ENCODE results near the gene ADAM15. TPM values are rescaled to one million over a fixed set of nuclear protein-coding genes. Genes with fewer than 3 reads are reported as not detected.

ADAM15 gene
- total RNA-seq, 1 donor from 2014 or later = 13.3 TPM

DNA sequence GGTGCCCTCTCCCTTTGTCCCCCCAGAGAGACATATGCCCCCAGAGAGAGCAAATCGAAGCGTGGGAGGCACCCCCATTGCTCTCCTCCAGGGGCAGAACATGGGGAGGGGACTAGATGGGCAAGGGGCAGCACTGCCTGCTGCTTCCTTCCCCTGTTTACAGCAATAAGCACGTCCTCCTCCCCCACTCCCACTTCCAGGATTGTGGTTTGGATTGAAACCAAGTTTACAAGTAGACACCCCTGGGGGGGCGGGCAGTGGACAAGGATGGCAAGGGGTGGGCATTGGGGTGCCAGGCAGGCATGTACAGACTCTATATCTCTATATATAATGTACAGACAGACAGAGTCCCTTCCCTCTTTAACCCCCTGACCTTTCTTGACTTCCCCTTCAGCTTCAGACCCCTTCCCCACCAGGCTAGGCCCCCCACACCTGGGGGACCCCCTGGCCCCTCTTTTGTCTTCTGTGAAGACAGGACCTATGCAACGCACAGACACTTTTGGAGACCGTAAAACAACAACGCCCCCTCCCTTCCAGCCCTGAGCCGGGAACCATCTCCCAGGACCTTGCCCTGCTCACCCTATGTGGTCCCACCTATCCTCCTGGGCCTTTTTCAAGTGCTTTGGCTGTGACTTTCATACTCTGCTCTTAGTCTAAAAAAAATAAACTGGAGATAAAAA, 35.9 kb downstream of the ADAM15 start:
- no peak for DNase-seq

DNA sequence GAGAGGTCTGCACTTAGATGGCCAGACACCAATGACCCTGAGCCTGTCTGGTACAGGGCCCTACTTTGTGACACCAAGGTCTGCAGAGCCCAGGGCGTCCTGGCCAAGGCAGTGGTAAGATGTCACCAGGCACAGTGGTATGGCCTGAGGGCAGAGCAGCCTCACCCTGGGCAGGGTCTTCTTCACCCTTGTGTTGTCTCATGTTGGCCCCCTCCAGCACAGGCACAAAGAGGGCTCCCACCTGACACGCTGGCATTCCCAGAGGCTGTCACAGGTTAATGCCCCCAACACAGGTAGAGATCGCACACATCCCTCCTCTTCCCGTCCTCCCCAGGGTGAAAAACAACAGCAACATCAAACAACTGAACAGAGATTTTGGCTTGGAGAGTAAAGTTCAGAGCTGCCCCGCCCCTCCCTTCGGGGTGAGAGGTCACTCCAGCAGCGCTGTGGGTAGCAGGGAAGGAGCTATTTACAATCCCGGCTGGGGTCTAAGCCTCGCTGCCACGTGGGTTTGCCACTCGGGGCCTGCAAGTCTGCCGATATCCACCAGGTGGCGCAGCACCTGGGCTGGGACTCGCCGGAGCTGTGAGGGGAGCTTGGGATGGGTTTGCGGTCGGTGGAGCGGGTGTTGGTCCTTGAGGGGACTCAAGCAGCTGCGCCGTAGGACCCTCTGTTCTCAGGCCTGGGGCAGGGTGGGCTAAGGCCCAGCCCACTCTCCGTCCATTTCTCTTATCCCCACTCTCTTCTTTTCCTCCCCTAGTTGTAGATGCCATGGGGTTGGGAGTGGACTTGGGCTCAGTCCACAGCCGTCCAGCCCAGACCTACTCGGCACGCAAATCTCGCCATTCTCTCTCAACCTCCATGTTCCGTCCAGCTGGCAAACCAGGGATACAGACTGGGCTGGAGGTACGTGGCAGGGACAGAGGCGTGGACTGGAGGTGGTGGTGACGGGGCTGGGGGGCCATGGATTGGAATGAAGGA, 40.2 kb downstream of the ADAM15 start:
- peak; percentile 60 for DNase-seq

DNA sequence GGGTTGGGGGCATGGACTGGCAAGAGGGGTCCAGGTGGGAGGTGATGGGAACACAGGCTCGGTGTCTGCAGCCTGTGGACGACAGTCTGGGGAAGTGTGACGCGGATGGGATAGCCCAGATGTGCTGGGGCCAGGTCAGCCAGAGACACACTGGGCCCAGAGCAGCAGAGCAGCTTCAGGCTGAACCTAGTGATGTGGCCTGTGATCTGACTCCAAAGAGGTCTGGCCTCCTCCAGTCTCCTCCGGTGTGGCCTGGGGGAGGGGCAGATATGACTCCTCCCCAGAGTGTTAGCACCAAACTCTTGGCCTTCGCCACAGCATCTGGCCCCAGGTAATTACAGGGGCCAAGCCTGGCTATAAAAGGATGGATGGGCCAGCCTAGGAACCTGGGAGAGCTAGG, 41.0 kb downstream of the ADAM15 start:
- no peak for DNase-seq

DNA sequence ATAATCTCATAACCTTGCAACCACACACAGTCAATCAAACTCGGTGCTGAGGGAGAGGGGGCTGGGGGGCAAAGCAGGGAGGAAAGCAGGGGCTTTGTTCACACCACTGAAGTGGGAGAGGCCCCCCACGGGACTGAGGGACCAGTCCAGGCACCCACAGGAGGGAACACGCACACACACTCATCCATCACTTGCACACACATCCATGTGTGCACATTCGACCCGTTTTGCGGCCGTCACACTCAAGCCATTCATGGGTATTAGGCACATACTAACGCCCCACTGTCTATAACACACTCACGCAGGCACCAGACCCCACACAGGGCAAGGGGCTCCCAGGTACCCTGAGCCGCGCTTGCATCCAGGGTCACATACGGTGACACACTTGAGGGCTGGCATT, 41.5 kb downstream of the ADAM15 start:
- DNase-seq = no peak

DNA sequence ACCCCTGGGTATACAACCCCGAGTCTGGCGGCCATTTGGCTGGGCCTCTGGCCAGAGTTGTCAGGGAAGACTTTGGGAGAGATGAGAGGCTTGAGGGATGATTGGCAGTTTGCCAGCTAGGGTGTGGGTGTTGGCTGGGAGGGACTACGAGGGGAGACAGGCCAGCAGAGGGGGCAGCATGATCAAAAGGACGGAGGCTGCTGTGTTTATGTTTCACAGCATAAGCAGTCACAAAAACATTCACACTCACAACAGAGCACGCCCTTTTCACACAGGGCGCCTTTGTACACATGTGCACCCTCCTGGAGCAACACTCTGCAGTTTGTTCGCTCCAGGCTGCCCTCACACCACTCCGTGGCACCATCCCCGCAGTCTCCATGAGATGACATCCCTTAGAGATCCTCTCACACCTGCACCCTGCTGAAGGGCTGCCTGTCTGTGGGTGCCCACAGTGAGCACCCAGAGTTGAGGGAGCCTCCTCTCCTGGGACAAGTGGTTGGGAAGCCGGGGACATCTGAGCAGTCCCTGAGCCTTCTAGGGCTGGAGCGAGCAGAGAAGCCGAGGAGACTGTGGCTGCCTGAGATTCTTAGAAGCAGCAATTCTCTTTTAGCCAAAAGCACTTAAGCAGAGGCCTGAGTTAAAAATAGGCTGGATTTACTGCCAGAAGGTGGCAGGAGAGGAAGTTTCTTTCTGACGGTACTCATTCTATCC, 43.0 kb downstream of the ADAM15 start:
- peak; percentile 75 for DNase-seq

DNA sequence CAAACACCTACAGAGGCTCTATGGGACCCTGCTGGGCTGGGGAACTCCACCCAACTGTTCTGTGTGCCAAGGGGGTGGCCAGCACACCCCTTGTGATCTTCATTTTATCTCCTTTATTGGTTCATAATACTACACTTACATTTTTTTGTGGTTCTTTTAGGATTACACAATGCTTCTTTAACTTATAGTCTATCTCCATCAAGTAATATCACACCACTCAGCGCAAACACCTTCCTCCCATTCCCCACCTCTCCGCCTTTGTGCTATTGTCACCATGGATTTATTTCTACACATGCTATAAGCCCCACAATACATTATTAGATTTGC, 43.5 kb downstream of the ADAM15 start:
- DNase-seq = no peak

DNA sequence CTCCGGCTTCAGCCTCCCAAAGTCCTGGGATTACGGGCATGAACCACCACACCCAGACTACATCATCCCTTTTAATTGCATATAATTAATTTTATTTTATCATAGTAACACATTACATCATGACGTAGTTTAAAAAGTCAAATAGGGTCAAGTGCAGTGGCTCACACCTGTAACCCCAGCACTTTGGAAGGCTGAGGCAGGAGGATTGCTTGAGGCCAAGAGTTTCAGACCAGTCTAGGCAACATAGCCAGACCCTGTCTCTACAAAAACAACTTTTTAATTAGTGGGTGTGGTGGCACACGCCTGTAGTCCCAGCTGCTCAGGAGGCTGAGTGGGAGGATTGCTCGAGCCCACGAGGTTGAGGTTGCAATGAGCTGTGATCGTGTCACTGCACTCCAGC, 48.2 kb downstream of the ADAM15 start:
- no peak for DNase-seq

DNA sequence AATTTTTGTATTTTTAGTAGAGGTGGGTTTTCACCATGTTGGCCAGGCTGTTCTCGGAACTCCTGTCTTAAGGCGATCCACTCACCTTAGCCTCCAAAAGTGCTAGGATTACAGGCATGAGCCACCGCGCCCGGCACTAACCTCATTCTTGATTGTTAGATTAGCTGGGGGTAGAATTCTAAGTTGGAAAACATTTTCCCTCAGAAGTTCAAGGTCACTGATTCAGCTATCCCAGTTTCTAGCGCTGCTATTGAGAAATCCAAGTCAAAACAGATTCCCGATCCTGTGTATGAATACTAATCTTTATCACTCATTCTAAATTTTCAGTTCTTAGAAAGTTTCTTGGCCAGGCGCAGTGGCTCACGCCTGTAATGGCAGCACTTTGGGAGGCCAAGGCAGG, 52.2 kb downstream of the ADAM15 start:
- no peak for DNase-seq

DNA sequence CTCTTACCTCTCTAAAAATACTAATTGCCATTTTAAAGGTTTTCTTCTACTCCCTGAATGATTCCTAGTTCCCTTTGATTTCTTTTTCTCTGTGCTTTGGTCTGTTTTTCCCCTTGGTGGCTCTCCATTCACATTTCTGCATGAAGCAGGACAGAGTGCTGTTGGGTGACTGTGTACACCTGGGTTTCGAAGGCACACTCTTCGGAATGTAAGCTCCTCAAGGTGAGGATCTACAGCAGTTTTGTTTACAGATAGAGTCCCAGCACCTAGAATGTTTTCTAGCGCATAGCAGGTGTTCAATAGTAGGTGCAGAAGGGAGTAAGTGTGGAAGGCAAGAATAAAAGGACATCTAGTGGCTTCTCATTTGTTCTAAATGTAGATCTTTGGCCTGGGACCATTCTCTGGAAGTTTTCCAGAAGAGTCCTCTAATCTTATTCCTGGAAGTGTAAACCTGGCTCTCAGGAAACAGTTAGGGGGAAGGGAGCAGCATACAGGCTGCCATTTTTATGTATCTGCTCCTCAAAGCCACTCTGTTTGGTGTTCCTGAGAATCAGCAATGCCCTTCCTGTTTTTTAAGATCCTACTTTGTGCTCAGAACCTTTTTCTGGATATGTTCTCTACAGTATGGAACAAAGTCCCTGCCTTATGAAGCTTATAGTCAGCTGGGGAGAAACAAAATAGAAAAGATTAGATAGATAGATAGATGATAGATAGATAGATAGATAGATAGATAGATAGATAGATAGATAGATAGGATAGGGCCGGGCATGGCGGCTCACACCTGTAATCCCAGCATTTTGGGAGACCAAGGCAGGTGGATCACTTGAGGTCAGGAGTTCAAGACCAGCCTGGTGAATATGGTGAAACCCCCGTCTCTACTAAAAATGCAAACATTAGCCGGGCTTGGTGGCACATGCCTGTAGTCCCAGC, 53.8 kb downstream of the ADAM15 start:
- DNase-seq = no peak

DNA sequence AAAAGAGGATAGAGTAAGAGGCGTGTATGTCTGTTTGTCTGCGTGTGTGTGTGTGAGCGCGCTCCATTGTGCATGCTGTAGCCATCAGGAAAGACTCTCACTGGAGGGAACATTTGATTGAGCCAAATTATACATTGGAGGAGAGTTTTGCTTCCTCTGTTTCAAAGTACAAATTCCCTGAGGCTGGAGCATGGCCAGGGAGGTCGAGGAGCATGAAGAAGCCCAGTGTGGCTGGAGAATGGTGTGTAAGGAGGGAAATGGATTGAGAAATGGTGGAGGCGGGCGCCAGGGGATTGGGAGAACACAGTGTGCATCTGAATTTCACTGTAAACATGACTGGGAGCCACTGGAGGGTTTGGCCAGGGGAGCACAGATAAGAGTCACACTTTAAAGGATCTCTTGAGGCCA, 54.5 kb downstream of the ADAM15 start:
- DNase-seq = no peak

DNA sequence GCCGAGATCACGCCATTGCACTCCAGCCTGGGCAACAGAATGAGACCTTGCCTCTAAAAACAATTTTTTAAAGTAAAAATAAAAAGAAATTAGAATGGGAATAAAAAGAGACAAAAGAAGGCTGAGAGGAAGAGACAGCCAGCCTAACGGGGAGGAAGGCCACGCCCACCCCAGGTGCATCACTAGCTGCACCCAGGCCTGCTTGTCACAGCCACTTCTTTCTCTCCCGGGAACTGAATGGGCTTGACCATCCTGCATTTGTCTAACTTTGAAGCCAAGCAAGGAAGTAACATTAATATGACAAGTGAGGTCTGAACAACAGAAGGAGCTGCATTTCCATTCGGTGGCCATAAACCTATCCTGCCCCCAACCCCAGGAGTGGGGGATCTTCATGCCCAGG, 55.7 kb downstream of the ADAM15 start:
- DNase-seq = no peak

DNA sequence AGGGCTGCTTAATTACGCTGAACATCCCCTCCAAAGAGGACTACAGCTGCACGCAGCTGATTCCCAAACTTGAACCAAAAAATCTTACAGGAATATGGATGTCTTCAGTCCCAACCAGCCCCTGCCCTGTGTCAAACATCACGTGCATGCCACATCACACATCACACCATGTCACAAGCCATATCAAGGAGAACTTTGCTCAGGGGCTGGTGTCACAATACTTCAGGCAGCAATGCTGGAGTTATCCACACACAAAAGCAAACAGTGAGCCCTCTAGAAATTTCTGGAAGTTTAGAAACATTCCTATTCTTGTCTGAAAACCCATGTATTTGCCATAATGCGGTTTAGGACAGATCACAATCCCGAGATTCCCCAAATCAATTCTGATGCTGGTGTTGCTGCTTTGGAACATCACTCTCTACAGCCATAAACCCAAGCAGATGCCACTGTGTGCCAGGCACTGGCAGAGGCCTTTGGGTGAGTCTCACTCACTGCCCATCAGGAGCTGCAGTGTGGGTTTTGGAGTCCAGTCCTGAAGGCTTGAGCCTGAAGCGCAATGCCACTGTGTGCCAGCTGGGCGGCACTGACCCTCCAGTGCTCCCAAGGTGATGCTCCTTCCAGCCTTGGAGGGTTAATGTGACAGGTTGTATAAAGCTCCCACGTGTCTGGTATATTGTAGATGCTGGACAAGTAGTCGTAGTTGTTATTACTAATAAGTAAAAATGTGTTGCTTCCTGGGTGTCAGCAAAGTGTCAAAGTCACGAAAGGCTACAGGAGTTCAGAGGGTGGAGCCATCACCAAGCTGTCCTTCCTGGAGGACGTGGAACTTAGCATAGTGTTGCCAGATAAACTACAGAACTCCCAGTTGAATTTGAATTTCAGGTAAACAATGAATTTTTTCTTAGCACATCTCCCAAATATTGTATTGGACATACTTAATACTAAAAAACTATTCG, 56.5 kb downstream of the ADAM15 start:
- DNase-seq = no peak

DNA sequence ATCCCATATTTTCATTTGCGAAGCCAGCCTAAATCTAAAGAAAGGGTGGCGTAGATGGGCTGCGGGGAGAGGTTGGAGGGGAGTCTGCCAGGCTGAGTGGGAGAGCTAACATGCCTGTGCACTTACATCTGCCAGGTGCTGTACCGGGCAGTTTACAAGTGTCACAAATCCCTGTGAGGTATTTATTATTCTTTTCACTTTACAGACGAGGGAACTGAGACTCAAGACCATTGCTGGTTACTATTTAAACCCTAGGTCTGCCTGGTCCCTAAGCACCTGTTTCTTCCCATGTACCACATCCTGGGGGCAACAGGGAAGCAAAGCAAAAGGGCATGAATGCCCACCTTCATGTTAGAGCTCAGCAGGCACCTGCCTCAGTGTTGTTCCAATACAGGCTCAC, 57.2 kb downstream of the ADAM15 start:
- no peak for DNase-seq

DNA sequence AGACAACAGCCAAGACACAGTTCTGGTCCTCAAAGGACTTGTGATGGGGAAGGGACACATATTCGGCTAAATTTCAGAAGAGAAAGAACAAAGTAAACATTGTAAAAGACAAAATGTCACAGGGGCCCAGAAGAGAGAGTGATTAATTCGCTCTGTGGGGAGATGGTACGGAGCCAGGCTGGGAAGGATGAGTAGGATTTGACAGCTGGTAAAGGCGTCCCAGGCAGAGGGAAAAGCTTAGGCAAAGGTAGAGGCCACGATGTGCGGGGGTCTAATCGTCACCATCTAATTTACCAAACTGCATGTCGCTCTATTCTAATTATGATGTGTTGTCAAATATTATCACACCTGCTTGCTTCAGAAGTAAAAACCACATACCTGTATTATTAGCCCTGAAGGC, 59.3 kb downstream of the ADAM15 start:
- no peak for DNase-seq

DNA sequence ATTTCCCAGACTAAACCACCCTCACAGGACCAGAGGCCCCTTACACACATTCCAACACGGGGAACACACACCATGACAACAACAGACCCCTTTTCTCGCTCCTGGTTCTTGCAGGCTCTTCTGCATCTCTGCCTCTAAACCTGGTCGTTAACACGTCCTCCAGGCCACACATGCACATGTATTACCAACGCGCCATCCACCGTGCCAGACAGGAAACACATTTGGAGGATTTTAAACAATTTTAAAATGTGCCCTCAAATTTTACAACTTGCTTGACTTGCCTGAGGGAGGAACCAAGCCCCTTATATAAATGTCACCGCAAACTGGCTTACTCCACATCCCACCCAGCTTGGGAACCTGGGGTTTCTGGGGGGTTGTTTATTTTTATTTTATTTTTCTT, 59.7 kb downstream of the ADAM15 start:
- no peak for DNase-seq

Other genes with a start within 250 kb of the ADAM15 start
- 3.6 TPM for gene KCNN3, start 181.0 kb upstream of the ADAM15 start, total RNA-seq
- 12.0 TPM for gene PMVK, start 114.6 kb upstream of the ADAM15 start, total RNA-seq
- 25.0 TPM for gene PBXIP1, start 95.2 kb upstream of the ADAM15 start, total RNA-seq
- gene PYGO2, start 89.5 kb upstream of the ADAM15 start, total RNA-seq = 11.2 TPM
- 10.0 TPM for gene SHC1, start 80.6 kb upstream of the ADAM15 start, total RNA-seq
- 12.2 TPM for gene CKS1B, start 76.6 kb upstream of the ADAM15 start, total RNA-seq
- 17.2 TPM for gene FLAD1, start 68.0 kb upstream of the ADAM15 start, total RNA-seq
- 2.7 TPM for gene LENEP, start 57.7 kb upstream of the ADAM15 start, total RNA-seq
- gene ZBTB7B, start 48.5 kb upstream of the ADAM15 start, total RNA-seq = 1.7 TPM
- 0.16 TPM for gene DCST2, start 17.5 kb upstream of the ADAM15 start, total RNA-seq
- gene DCST1, start 17.5 kb upstream of the ADAM15 start, total RNA-seq = not detected
- gene EFNA4, start 12.4 kb downstream of the ADAM15 start, total RNA-seq = 0.62 TPM
- 7.6 TPM for gene EFNA3, start 27.5 kb downstream of the ADAM15 start, total RNA-seq
- 2.7 TPM for gene EFNA1, start 76.6 kb downstream of the ADAM15 start, total RNA-seq
- gene SLC50A1, start 84.5 kb downstream of the ADAM15 start, total RNA-seq = 6.2 TPM
- 12.0 TPM for gene DPM3, start 89.2 kb downstream of the ADAM15 start, total RNA-seq
- gene KRTCAP2, start 122.0 kb downstream of the ADAM15 start, total RNA-seq = 59.0 TPM
- 21.1 TPM for gene TRIM46, start 122.5 kb downstream of the ADAM15 start, total RNA-seq
- gene THBS3, start 156.6 kb downstream of the ADAM15 start, total RNA-seq = 8.3 TPM
- gene MTX1, start 157.4 kb downstream of the ADAM15 start, total RNA-seq = 15.3 TPM
- gene ENTREP3, start 204.2 kb downstream of the ADAM15 start, total RNA-seq = 3.7 TPM
- 19.5 TPM for gene SCAMP3, start 211.0 kb downstream of the ADAM15 start, total RNA-seq
- gene CLK2, start 222.2 kb downstream of the ADAM15 start, total RNA-seq = 26.5 TPM
- gene HCN3, start 226.1 kb downstream of the ADAM15 start, total RNA-seq = 15.6 TPM

All from occipital lobe (tissue), 2 donors.